Measurements from ENCODE around the gene NPW. TPM values are rescaled to one million over a fixed set of nuclear protein-coding genes. Genes with fewer than 3 reads are reported as not detected.
A peak's percentile ranks its signal among the peaks of the same experiment; 100 is the strongest.

The NPW gene
- total RNA-seq, 1 donor = not detected

GRCh38 chr16:2019921-2020831 lies 591 bp downstream of the NPW start:
- Histone ChIP-seq H3K36me3 (ENCODE audit: insufficient read depth, low read length) (no peaks in the 10 kb centered on the region), H3K9me3 (ENCODE audit: low read depth, low read length) (no peaks in the 10 kb centered on the region), H3K27me3 (ENCODE audit: insufficient read depth, low read length) (peaks cover 19% of the 10 kb centered on the region), H2AFZ (ENCODE audit: low read length) (no peak overlapping the region), H3K4me1 (ENCODE audit: insufficient read depth, low read length) (peaks cover 4% of the 10 kb centered on the region), H3K4me2 (ENCODE audit: insufficient read depth, low read length) (no peak overlapping the region), H3K27ac (ENCODE audit: low read depth, low read length) (no peak overlapping the region), H4K20me1 (ENCODE audit: insufficient read depth, low read length) (no peaks in the 10 kb centered on the region), H3K79me2 (ENCODE audit: insufficient read depth, low read length) (no peaks in the 10 kb centered on the region), H3K4me3 (ENCODE audit: insufficient read depth, low read length) (no peak overlapping the region)
- DNase-seq (ENCODE audit: insufficient read length, low spot score, missing footprints) = no peak
- TF ChIP-seq CTCF (IDR thresholded peaks at IDR 0.05; ENCODE audit: extremely low read depth, low read depth, low read length) = no peak

- peak overlapping the region; percentile 91 for H3K4me2 ChIP-seq (ENCODE audit: insufficient read depth, low read length)
- H3K27ac ChIP-seq (ENCODE audit: low read depth, low read length) = no peak overlapping the region
- H3K27me3 ChIP-seq (ENCODE audit: insufficient read depth, low read length) = peaks cover 19% of the 10 kb centered on the region
- H3K9me3 ChIP-seq (ENCODE audit: low read depth, low read length) = no peaks in the 10 kb centered on the region
- peak overlapping the region; percentile 90 for H2AFZ ChIP-seq (ENCODE audit: low read length)
- H3K79me2 ChIP-seq (ENCODE audit: insufficient read depth, low read length) = peaks cover 5% of the 10 kb centered on the region
- H3K4me3 ChIP-seq (ENCODE audit: insufficient read depth, low read length) = peak overlapping the region; percentile 70
- H3K36me3 ChIP-seq (ENCODE audit: insufficient read depth, low read length) = no peaks in the 10 kb centered on the region
- H3K4me1 ChIP-seq (ENCODE audit: insufficient read depth, low read length) = peaks cover 8% of the 10 kb centered on the region
- peaks cover 4% of the 10 kb centered on the region for H4K20me1 ChIP-seq (ENCODE audit: insufficient read depth, low read length)
- peak; percentile 98 for DNase-seq (ENCODE audit: insufficient read length, low spot score, missing footprints)
- TF ChIP-seq CTCF (IDR thresholded peaks at IDR 0.05; ENCODE audit: extremely low read depth, low read depth, low read length) = no peak
Observed at GRCh38 chr16:2022723-2023091, 3.1 kb downstream of the NPW start.

- DNase-seq (ENCODE audit: insufficient read length, low spot score, missing footprints) = peak; percentile 100
- Histone ChIP-seq H3K27ac (ENCODE audit: low read depth, low read length) (no peak overlapping the region), H3K9me3 (ENCODE audit: low read depth, low read length) (no peaks in the 10 kb centered on the region), H3K79me2 (ENCODE audit: insufficient read depth, low read length) (peaks cover 12% of the 10 kb centered on the region), H3K4me1 (ENCODE audit: insufficient read depth, low read length) (peaks cover 15% of the 10 kb centered on the region), H3K36me3 (ENCODE audit: insufficient read depth, low read length) (no peaks in the 10 kb centered on the region), H2AFZ (ENCODE audit: low read length) (peak overlapping the region; percentile 97), H3K27me3 (ENCODE audit: insufficient read depth, low read length) (peaks cover 19% of the 10 kb centered on the region), H4K20me1 (ENCODE audit: insufficient read depth, low read length) (peaks cover 11% of the 10 kb centered on the region), H3K4me3 (ENCODE audit: insufficient read depth, low read length) (peak overlapping the region; percentile 70), H3K4me2 (ENCODE audit: insufficient read depth, low read length) (peak overlapping the region; percentile 91)
- peak; percentile 82 for TF ChIP-seq CTCF (IDR thresholded peaks at IDR 0.05; ENCODE audit: extremely low read depth, low read depth, low read length)
Observed at GRCh38 chr16:2023092-2024031, 3.8 kb downstream of the NPW start.
